ENCODE results near the gene FADS6. TPM values are rescaled to one million over a fixed set of nuclear protein-coding genes. Genes with fewer than 3 reads are reported as not detected.

FADS6 gene
- total RNA-seq, 1 experiment from 2014 or later, result not detected

DNA sequence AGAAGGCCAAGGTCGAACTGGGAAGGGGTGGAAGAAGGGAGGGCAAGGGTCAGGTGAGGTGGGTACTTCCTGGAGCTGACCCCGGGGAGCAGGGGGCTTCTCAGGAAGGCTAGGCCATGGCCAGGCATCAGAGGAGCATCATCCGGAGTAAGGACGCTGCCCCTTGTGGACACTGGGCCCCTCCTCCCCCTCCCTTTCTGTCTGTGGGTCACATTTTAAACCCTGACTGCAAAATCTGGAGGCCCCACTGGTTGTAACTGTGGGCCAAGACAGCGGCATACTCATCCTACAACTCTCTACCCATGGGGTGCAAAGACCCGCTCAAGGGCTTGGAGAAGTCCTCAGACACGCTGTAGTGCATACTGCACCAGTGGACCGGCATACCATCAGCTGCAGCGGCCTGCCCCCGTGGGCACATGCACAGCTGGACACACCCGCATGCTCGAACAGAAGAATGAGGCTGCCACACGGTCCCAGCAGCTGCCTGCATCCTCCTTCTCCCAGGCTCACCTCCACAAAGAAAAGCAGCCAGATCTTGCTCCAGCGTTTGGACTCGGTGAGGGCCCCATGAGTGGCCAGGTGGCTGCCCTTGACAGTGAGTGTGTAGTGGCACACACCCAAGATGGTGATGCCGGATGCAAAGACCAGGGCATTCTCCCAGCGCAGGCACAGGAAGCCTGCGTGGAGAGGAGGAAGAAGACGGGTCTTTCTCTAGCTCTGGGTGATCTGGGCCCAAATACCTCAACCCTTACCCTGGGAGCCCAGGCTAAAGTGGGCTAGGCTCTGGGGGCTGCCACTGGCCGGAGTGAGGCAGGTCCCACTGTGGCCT lies 1.2 kb downstream of the FADS6 start:
- DNase-seq (ENCODE audit: low spot score), result no peak

DNA sequence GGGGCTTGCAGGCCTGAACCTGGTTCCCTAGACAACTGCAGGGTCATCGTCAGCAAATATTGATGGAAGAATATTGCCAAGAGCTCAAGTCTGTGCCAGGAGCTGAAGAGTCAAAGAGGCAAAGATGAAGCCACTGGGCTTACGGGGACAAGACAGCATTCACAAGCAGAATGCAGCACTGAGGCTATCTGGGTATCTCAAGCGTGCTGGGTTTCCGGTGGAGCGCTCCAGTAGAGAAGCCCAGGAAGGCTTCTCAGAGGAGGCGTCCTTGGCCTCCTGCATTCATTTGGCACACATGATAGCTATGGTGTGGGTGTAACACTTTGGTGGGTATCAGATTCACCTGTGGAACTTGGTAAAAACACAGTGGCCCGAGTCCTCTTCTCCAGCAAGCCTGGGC lies 2.9 kb downstream of the FADS6 start:
- no peak for DNase-seq (ENCODE audit: low spot score)

DNA sequence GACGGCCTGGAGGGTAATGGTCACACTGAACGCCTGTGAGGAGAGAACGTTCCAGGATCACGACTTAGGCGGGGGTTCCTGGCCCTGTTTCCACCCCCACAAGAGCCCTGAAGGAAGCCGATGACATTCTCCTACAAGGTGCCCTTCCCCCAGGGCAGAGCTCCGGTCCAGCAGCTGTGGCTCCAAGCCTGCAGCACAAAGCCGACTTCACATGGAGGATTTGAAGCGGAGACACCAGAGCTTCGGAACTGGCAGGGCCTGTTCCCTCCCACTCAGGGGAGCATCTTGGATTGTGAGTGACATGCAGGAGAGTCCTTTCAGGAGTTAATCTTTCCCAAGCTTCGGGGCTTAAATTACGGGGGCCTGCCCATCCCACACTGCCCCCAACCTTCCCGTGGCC lies 5.0 kb downstream of the FADS6 start:
- no peak for DNase-seq (ENCODE audit: low spot score)

DNA sequence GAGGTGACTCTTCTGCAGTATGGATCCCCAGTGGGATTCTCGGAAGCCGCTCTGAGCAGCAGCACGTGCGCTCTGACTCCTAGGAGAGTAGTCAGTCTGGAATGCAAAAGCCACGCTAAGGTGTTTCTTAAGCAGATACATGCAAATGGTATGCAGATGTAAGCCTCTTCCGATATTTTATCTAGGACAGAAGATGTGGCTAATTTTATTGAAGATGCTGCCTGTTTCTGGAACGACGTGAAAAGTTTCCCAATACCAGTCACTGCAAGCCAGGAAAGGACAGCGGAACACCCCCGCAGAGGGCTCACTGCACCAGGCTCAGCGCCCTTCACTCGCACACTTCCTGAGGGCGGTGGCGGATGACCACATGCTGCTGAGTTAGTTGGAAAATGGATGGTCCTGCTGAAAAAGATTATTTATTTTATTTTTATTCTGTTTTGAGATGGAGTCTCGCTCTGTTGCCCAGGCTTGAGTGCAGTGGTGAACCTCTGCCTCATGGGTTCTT lies 10.1 kb downstream of the FADS6 start:
- DNase-seq (ENCODE audit: low spot score), result no peak

DNA sequence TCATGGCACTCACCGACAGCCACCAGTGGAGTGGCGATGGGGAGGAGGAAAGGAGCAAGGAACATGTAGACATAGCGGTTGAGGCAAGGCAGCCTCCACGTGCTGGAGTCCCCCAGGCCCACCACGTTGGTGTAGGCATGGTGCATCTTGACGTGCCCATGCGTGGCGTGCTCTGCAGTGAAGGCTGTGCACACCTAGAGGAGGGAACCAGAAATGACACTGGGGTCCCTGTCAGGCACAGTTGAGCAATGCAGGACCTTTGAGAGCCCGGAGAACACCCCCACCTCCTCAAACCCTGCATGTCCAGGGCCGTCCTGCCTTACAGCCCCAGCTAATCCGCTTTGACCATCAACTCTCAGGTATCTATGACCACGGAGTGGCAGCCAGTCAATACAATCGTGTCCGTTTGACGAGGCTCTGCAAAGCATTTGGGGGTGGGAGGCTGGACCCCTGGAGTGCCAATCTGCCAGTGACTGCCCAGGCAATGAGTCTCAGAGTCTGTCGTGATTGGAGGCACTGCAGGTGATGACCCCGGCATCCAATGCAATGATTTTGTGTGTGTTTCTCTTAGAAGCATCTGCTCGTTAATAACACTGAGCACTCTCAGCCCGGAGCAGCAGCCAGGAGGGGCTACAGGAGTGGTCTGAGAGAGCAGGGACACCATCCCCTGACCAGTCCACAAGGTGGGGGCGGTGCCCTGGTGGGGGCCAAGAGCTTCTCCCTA lies 10.8 kb downstream of the FADS6 start:
- DNase-seq (ENCODE audit: low spot score), result no peak

DNA sequence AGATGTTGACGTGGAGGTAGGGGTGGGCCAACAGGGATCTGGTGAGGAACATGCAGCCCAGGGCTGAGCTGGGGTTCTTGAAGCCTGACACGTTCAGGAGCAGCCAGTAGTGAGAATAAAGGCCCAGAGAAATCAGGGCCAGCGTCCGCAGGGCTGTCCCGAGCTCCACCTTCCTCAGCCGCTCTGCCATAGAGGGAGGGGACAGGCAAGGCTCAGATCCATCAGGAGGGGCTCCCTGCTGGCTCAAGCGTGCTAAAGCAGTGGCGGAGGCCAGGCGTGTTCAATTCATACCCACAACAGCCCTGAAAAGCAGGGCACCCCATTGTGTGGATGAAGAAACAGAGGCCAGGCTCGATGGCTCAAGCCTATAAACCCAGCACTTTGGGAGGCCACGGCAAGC lies 12.4 kb downstream of the FADS6 start:
- no peak for DNase-seq (ENCODE audit: low spot score)

DNA sequence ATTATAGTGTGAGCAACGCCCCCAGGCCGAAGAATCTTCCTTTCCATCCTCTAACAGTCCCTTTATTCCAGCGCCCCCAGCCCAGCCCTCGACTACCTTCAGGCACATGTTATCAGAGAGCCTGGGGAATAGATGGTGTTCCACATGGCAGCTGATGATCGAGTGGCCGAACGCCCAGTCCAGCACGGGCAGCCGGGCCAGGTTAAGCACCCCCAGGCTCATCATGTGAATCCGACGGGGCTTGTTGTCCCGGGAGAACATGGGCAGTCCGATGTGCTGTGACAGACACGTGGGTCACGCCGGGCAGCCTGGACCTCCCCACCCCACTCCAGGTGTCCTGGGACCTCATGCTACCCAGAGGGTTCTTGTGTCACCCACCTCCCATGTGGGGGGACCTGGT lies 14.1 kb downstream of the FADS6 start:
- no peak for DNase-seq (ENCODE audit: low spot score)

DNA sequence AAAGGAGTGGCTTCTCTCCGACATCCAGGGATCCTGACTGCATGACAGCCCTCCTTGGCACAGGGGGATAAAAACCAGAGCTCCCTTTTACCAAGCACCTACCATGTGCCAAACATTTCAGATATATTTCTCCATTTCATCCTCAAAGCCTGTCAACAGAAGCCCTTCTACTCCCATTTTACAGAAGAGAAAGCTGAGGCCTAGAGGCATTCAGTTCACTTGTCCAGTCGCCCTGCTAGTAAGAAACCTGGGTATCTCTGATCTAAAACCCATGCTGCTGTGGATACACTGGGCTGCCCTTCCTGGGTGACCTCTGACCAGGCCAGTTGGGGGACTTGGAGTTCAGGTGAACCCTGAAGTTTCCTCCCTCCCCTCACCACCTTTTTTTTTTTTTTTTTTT lies 14.8 kb downstream of the FADS6 start:
- DNase-seq (ENCODE audit: low spot score), result no peak

DNA sequence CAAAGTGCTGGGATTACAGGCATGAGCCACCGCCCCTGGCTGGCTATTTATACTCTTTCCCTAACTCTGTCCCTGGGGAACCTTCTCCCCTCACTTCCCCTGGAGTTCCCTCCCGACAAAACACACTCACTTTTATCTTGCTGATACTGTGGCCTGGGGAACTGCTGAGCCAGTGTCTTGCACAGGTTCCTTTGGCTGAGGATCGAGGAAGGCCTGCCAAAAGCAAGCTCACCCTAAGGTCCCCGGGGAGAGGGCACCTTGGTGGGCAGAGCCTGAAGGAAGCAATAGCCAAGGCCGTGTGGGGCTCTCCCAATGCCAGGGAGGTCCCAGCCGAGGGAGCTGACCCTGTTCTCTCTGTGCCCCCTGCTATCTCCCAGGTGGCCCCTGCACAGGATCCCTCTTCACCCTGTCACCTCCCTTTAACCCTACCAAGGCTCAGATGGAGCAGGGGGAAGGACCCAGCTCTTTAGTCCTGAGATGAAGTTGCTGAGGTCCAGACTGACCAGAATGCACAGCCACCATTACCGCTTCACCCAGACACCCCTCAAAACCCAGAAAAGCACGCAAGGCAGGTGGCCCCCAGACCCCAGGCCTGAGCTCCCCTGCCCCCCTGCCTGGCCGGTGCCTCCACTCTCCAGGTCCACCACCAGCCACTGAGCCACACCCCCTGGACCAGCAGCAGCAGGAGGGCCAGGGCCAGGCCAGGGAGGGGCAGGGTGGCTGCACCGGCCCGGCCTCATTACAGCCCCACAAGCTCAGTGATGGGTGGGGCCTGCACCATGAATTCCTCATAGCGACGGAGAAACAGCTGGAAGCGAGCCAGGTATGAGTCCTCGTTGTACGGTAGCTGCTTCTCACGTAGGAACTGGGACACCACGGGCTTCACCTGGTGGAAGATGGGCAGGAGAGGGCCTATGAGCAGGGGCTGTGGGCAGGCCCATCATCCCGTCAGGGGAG lies 15.6 kb downstream of the FADS6 start:
- no peak for DNase-seq (ENCODE audit: low spot score)

DNA sequence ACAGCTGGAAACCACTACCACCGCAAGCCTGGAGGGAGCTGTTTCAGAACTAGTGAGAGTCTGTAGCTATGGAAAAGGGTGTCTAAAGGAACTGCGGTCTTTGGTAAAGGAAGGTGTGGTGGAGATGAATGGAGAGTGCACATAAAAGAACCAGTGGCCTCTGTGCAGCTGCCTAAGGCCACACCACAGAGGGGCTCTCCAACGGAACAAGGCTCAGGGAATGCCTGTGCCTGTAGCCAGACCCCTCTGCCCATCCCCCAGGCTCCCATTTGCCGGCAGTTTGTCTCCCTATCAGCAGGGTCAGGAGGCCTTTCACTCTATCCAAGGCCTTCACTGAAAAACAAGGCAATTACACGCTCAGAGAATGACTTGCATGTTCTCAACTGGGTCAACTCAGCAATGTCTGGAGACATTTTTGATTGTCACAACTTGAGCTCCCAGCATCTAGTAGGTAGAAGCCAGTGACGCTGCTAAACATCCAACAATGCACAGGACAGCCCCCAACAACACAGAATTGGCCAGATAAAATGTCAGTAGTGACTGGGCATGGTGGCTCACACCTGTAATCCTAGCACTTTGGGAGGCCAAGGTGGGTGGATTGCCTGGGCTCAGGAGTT lies 17.3 kb downstream of the FADS6 start:
- DNase-seq (ENCODE audit: low spot score), result no peak

DNA sequence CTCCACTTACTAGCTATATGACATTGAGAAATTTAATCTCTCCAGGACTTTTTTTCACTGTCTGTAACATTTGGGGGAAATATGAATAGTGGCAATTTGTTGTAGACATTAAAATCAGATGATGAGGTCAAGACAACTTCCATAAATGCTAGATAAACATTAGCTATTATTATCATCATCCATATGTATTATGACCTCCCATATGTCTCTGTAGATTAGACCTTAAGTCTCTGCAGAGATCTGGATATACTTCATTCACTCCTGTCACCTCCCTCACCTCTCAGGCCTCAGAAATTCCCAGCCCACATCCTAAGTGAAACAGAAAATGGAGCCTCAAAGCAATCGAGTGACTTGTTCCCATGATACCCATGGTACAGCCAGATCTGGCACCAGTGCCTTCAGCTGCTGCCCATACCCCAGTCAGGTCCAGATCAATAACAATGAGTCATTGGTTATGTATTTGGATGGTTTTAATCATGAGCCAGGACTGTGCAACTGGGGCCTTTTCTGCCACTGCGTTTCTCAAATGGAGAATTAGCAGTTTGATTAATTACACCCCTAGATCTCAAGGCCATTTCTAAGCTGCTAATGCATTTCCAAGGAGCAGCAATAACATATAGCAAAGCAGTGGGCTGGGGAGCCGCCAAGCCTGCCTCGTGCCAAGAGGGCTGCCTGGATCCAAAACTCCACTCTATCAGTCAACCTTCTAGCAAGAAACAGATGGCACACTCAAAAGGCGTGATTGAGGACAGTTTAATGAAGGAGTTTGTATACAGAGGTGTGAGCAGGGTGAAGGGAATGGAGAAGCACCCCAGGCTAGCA lies 18.1 kb downstream of the FADS6 start:
- no peak for DNase-seq (ENCODE audit: low spot score)

DNA sequence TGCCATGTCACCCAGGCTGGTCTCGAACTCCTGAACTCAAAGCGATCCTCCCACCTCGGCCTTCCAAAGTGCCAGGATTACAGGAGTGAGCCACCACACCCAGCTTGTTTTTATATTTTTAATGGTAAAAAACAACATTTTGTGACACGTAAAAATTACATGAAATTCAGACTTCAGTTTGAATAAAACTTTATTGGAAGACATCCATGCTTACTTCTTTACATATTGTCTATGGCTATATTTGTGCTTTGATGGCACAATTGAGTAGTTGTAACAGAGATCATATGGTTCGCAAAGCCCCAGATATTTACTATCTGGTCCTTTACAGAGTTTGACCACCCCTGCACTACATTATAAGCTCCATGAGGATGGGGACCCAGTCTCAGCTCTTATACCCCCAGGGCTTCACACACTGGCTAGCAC lies 18.8 kb downstream of the FADS6 start:
- no peak for DNase-seq (ENCODE audit: low spot score)

DNA sequence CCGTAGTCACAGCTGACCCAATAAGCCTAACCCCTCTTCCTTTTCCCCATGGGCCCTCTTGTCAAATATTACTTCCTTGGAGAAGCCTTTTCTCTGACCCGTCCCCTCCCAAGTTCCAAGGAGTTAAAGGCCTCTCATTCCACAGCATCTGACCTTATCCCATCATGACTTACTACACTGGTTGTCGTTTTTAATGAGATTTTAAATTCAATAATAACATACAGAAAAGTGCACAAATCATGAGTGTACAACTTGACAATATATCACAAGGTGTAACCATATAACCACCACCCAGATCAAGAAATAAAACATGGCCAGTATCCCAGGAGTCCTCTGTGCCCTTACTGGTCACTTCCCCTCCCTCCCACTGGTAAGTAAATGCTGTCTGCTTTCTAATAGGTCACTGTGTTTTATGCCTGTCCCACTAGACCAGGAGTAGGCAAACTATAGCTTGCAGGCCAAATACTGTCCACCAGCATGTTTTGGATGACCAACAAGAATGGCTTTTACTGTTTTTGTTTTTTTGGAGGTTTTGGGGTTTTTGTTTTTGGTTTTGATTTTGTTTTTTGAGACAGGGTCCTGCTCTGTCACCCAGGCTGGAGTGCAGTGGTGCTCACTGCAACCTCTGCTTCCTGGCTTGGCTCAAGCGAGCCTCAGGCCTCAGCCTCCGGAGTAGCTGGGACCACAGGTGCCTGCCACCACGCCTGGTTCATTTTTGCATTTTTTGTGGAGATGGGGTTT lies 19.4 kb downstream of the FADS6 start:
- peak; percentile 57 for DNase-seq (ENCODE audit: low spot score)

DNA sequence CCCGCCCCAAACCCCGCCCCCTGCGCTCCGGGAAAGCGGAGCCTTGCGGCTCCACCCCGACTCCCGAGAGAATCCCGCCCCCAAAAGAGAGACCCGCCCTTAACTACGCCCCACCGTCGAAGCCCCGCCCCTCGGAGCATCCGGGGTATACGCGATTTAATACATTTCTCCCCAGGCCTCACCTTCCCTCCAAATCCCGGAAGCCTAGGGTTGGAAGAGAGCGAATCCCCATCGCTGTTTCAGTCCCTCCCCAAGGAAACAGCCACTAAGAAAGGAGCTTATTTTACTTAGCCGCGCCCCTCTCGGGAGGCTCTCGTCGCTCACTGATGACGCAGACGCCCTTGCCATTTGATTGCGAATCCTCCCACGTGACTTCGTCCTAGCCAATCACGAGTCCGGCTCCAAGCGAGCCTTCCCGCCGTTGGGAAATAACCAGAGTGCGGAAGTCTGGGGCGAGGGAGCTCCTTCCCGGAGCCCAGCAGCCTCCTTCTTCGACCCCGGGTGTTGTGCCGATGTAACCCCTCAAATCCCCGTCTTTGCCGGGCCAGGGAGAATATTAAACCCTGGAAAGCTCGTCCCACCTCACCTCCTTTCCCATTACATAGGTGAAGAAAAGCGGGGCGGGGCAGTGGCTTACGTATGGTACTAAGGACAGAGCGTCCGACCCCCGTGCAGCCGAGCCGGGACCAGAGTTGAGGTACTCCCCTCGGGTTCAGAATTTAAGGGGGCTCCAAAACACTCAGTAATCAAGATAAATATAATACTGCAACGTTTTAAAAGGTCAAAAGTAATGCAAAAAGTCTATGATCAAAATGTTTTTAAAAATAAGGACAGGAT lies 20.2 kb downstream of the FADS6 start:
- peak; percentile 100 for DNase-seq (ENCODE audit: low spot score)

DNA sequence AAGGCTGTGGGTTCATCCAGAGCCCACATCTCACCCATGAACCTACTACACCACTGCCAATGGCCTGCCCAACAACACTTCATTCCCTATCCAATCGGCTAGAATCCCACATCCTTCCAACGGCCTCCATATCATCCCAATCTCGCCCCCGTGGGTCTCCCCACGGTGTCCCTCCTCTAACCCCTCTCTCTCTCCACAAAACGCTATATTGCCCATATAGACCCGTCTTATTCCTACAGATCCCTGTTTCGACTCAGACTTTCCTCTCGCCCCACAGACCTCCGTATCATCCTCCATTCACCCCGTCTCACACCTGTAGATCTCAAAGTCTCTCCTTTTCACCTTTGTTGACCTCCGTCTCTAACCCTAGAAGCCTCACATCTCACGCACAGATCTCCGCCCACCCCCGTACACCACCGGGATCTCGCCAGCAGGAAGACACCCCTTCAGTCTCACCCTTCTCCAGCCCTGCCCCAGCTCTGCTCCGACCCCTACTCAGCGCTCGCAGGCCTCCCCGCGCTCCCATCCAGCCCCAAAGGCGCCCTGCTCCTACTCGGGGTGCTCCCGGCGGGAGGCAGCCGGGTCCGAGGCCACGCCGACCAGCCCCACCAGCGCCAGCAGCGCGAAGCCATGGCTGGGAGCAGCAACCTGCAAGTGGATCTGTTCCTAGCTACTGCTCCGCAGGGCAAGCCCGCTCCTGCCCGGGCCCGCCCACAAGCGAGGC lies 21.0 kb downstream of the FADS6 start, which contains the start of gene FDXR:
Gene FDXR, minus strand, starts transcription at position 682 of the 724 bp plus-strand sequence. Its CDS starts 50 bp downstream, at position 632.
- no peak for DNase-seq (ENCODE audit: low spot score)

DNA sequence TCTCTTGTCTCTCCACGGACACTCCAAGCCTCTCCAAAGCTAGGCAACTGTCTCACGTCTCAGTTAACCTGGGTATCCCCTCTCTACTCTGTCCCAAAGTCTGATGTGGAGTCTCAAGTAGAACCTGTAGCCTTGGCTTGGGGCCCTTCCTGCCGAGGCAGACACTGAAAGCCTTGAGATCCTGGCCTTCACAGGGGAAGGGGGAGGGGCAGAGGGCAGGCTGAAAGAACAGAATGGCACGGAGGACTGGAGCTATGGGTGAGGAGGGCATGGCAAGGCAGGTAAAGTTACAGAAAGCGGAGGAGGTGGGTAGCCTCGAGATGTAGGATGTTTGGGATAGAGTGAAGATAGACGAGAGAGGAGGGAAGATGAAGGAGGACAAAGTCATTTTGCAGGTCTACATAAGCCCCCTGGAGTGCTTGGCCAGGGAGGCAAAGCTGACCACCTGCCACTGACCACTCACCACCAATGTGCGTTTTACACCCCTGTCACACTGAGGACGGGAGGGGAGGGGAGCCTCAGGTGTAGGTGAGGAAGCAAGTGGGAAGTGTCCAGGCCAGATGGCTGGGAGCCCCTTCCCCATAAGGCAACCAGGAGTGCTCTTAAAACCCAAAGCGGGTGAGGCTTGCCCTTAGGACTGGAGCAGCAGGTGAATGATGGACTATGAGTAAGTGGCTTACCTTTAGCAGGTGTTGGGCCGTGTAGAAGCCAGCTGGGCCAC lies 21.9 kb downstream of the FADS6 start:
- DNase-seq (ENCODE audit: low spot score), result no peak

DNA sequence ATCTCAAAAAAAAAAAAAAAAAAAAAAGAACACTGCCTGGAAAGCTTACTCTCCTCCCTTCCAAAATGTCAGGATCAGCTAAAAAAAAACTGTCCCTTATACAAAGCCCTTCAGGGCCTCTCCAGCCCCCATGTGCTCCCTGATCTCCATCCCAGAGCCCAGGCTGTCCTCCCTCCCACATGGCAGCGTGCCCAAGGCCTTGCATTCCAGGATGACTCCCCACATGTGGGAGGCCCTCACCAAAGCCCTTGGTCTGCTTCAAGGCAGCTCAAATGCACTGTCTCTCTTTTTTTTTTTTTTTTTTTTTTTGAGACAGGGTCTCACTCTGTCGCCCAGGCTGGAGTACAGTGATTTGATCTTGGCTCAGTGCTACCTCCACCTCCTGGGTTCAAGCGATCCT lies 22.9 kb downstream of the FADS6 start:
- peak; percentile 57 for DNase-seq (ENCODE audit: low spot score)
